HG02840 (cell line): ENCODE data around the gene POLE4.
A peak's percentile ranks its signal among the peaks of the same experiment; 100 is the strongest.

ENCODE experiments used
- ATAC-seq: cut with Tn5 transposase; IDR thresholded peaks from one replicate; pipeline ENCODE4 v1.9.1; 2021; ENCODE audit warnings: mild to moderate bottlenecking, moderate library complexity, moderate number of reproducible peaks; ENCODE audit not compliant: unreplicated experiment, low FRiP score

POLE4 gene

DNA sequence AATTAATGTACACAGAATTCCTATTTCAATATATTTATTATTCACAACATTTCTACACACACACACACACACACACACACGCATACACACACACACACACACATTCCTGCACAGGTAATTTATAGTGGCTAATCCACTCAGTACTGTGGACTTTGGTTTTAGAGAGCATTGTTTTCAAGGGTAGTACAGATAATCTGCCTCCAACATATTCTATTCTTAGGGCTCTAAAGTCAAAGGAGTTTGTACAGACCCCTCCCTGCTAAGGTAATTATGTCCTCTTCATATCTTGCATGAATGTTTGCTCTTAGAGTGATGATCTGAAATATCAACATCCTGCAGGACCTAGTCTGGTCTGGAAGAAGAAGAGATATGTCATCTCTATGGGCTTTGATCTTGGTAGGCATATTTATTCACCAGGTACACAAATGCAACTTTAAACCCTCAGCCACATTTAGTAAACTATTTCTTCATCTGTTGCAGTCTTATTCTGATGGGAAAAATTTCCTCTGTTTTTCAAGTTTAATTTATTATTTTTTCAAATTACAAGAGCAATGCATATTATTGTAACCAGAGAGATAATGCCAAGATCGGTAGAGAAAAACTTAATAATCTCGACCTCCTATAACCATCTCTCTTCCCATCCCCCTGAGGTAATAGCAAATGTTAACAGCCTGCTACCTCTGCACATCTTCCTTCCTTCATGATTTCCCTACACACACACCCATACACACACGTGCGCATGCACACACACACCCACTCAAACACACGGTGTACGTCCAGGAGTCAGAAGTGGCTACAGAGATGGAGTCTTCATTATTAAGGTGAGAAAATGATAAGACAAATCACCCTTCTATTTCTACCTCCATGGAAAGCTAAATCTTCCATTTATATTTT, 18.3 kb upstream of the POLE4 start:
- ATAC-seq: no peak

DNA sequence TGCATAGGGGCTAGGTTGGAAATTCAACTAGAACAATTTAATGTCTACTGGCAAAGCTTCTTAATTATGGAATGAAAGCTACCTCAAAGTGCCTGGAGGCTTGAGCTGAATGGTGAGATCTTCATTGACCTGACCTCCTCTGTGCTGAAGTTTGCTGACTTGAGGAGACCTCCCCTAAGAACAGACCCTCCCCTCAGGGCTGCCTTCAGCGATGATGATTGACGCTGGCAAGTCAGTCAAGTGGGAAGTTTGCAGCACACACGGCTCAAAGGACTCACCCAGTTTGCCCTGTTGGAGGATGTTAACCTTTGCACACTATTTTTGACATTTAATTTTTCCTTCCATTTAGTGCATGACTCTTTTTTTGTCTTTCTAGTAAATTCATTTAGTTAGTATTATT, 17.2 kb upstream of the POLE4 start:
- no peak for ATAC-seq

- no peak for ATAC-seq
Measured at GRCh38 chr2:74942263-74942662, 16.2 kb upstream of the POLE4 start.

- ATAC-seq: peak; percentile 97
Measured at GRCh38 chr2:74944987-74945787, 13.3 kb upstream of the POLE4 start.

DNA sequence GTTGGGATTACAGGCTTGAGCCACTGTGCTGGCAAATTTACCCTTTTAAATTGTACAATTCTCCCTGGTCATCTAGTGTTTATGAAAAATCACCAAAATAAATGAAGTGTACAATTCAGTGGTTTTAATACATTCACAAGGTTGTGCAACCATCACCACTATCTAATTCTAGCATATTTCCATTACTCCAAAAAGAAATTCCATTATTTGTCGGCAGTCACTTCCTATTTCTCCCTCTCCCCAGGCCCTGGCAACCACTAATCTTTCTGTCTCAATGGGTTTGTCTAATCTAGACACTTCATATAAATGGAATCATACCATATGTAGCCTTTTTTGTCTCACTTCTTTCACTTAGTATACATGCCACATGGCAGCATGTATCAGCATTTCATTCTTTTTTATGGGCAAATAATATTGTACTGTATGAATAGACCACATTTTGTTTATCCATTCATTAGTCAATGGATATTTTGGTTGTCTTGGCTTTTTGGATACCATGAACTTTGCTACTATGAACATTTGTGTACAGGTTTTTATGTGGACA, 12.6 kb upstream of the POLE4 start:
- no peak for ATAC-seq

DNA sequence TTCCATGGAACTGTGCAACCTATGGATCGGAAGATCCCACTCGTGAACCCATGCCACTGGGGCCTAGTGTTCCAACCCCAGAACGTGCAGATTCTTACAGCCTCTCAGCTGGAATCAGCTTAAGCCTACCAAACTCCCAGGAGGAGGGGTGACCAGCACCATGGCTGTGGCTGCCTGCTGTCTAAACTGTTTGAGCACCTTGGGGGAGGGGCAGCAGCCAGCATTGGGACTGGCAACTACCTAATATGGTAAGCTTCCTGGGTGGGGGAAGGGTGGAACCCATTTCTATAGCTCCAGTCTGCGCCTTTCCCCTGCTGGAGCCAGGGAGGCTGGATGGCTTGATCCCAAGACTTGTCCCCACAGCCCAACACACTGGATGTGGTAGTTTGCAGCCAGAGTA, 10.7 kb upstream of the POLE4 start:
- no peak for ATAC-seq

- ATAC-seq: no peak
Measured at GRCh38 chr2:74948779-74949178, 9.7 kb upstream of the POLE4 start.

DNA sequence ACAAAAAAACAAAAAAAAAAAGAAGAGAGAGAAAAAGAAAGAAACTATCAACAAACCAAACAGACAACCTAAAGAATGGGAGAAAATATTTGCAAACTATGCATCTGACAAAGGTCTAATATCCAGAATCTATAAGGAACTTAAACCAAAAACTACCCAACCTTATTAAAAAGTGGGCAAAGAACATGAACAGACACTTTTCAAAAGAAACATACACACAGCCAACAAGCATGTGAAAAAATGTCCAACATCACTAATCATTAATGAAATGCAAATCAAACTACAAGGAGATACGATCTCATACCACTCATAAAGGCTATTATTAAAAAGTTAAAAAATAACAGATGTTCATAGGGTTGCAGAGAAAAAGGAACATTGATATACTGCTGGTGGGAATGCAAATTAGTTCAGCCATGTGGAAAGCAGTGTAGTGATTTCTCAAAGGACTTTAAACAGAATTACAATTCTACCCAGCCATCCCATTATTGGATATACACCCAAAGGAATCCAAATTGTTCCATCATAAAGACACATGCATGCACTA, 7.2 kb upstream of the POLE4 start:
- ATAC-seq: no peak

DNA sequence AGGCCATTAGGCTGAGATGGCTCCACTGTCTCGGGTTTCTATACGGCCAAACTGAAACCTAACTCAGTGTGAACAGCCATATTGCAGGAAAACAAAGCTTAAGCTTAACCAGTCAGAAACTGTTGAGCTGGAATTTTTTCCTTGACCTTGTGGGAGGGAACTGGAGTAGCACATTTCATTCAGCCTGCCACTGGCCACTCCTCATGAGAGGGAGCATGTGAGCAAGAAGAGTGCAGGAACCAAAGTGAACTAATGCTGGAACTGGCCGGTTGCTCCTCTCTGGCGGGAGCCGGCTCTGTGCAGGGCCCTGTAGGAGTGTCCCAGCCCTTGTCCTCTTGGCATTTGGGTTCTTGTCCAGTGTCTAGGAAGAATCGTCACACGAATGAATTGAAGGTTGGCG, 5.9 kb upstream of the POLE4 start:
- ATAC-seq: no peak

GRCh38 chr2:74953796-74954499, 4.5 kb upstream of the POLE4 start:
- no peak for ATAC-seq

GRCh38 chr2:74954500-74954874, 4.0 kb upstream of the POLE4 start:
- ATAC-seq: no peak

DNA sequence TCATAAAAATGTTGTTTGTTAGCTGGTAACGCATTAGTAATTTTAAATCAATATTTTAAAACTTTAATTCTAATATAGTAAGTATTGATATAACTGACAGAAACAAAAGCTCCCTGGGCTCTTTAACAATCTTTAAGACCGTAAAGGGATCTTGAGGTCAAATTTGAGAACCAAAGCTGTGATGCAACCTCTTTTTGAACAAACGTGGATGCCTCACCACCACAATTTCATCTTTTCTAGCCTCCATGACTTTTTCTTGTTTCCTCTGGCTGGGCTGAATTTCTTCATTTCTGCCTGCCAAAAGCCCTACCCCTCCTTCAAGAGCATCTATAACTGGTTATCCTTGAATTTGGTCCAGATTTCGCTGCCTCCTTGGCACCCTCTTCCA, 563 bp upstream of the POLE4 start:
- ATAC-seq: no peak

DNA sequence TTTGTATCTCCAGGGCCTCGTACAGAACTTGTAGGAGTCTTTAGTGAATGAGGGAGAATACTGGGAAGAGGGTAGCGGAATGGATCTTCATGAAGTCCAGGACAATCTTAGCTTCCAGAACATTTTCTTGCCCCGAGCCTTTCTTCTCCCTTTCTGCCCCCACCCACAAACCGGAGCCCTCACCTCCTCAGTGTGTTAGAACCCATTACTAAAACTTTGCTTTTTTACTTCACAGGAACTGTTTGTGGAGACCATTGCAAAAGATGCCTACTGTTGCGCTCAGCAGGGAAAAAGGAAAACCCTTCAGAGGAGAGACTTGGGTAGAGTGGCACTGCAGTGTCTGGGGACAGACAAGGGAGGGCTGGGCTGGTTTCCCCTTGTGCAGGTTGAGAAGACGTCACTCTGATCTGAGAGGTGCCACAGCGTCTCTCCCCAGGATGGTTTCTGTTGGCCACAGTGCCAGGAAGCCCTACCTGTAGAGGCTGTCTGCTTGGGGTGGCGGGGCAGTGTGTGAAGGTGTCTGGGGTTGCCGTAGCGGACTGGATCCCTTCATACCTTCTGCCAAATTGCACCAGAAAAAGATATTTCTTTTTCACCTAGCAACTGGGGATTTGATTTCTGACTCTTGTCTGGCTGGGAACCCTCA, 786 bp downstream of the POLE4 start:
- ATAC-seq: no peak

DNA sequence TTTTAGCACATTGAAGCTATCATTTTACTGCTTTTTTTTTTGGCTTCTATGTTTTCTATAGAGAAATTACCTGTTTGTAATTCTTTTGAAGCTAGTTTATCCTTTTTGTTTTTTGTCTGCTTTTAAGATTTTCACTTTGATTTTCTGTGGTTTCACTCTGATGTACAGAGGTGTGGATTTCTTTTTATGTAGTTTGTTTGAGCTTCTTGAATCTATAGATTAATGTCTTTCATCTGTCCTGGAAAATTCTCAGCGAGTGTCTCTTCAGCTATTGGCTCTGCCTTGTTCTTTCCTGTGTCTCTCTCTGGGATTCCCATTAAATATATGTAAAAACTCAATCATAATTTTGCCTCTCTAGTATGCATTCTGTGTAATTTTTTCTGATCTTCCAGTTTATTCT, 8.4 kb downstream of the POLE4 start:
- ATAC-seq: no peak

GRCh38 chr2:74975016-74975415, 16.6 kb downstream of the POLE4 start:
- ATAC-seq: no peak

GRCh38 chr2:74979844-74980243, 21.4 kb downstream of the POLE4 start:
- ATAC-seq: no peak

- ATAC-seq: no peak
Measured at GRCh38 chr2:74982577-74982976, 24.1 kb downstream of the POLE4 start.

- no peak for ATAC-seq
Measured at GRCh38 chr2:74983631-74984392, 25.4 kb downstream of the POLE4 start.

DNA sequence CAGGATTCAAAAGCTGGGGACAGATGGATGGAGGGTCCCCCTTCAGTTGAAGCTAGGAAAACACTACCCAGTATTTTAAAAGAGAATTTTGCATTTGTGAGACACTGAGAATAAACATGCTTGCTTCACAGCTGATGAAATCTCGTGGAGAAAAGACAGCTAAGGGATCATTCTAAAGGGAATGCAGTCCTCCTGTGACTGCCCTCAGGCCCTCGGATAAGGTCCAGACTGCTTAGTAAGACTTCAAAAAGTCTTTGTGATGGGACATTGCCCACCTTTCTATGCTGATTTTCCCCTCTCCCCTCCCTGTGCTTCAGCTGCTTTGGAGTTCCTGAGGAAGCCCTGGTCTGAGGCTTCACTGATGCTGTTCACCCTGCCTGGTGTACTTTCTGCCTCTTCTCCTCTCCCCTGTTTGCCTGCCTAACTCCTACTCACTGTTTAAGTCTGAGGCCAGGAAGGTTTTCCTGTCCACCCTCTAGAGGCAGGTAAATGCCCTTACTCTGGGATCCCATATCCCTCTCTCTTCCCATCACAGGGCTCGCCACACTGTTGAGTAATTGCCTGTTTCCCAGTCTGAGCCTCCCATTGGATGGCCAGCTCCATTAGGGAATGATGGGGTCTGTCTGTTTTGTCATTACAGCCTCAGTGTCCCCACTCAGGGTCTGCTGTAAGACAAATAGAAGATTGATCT, 26.6 kb downstream of the POLE4 start:
- ATAC-seq: no peak
